Activated CD8-positive, alpha-beta memory T cell treated with anti-CD3 and anti-CD28 coated beads, Interleukin-2, amount 50 U/mL, for 24 hours (primary cell): Measurements from ENCODE around the gene FHOD3.

Experiments
- DNase-seq: peaks from one replicate; pipeline ENCODE4 v3.0.0-alpha.2; 2020; ENCODE audit errors: extremely low read depth

Gene FHOD3

GRCh38 chr18:36628435-36629137 lies 331.1 kb downstream of the FHOD3 start:
- DNase-seq = no peak

GRCh38 chr18:36629138-36629530 lies 331.6 kb downstream of the FHOD3 start:
- DNase-seq = no peak

- DNase-seq = no peak
Observed at GRCh38 chr18:36629836-36630235, 332.3 kb downstream of the FHOD3 start.

- DNase-seq = no peak
Observed at GRCh38 chr18:36630917-36631316, 333.4 kb downstream of the FHOD3 start.

GRCh38 chr18:36633961-36634412 lies 336.5 kb downstream of the FHOD3 start:
- no peak for DNase-seq

GRCh38 chr18:36634573-36635216 lies 337.2 kb downstream of the FHOD3 start:
- DNase-seq = no peak

- DNase-seq = no peak
Observed at GRCh38 chr18:36635414-36636096, 338.0 kb downstream of the FHOD3 start.

- no peak for DNase-seq
Observed at GRCh38 chr18:36636237-36636817, 338.8 kb downstream of the FHOD3 start.

GRCh38 chr18:36638224-36638623 lies 340.7 kb downstream of the FHOD3 start:
- DNase-seq = no peak

GRCh38 chr18:36640021-36640952 lies 342.8 kb downstream of the FHOD3 start:
- DNase-seq = no peak

GRCh38 chr18:36643061-36643460 lies 345.5 kb downstream of the FHOD3 start:
- DNase-seq = no peak

- DNase-seq = no peak
Observed at GRCh38 chr18:36648803-36649202, 351.3 kb downstream of the FHOD3 start.

- DNase-seq = no peak
Observed at GRCh38 chr18:36649205-36649604, 351.7 kb downstream of the FHOD3 start.

- no peak for DNase-seq
Observed at GRCh38 chr18:36650266-36650665, 352.8 kb downstream of the FHOD3 start.

- DNase-seq = no peak
Observed at GRCh38 chr18:36650906-36651305, 353.4 kb downstream of the FHOD3 start.

- no peak for DNase-seq
Observed at GRCh38 chr18:36652503-36652902, 355.0 kb downstream of the FHOD3 start.

- DNase-seq = no peak
Observed at GRCh38 chr18:36653141-36653869, 355.8 kb downstream of the FHOD3 start.

GRCh38 chr18:36653870-36654269 lies 356.4 kb downstream of the FHOD3 start:
- DNase-seq = no peak

- no peak for DNase-seq
Observed at GRCh38 chr18:36655074-36655473, 357.6 kb downstream of the FHOD3 start.

- DNase-seq = no peak
Observed at GRCh38 chr18:36655930-36656329, 358.4 kb downstream of the FHOD3 start.

- no peak for DNase-seq
Observed at GRCh38 chr18:36658611-36659010, 361.1 kb downstream of the FHOD3 start.
